ENCODE measurements around the gene CDC6.

The CDC6 gene

GRCh38 chr17:40350689-40351358 is 63.1 kb downstream of the CDC6 start:
- Histone ChIP-seq H3K4me3 (ENCODE audit: extremely low read depth, insufficient read depth, low read length, poor library complexity, severe bottlenecking) (no peak overlapping the region), H3K9me3 (ENCODE audit: control insufficient read depth, low read length) (no peaks in the 10 kb centered on the region), H3K4me1 (ENCODE audit: control insufficient read depth, insufficient read depth, low read length, poor library complexity, severe bottlenecking) (peaks cover 62% of the 10 kb centered on the region), H3K27ac (ENCODE audit: low read depth, low read length, severe bottlenecking) (peak overlapping the region; percentile 97), H3K36me3 (ENCODE audit: control insufficient read depth, insufficient read depth, low read length) (peaks cover 59% of the 10 kb centered on the region)
- WGBS, 2 experiments (ENCODE audit: insufficient coverage in 2 of 2) = 19 to 22% methylated on average over 7 to 13 of the region's 17 CpGs

DNA sequence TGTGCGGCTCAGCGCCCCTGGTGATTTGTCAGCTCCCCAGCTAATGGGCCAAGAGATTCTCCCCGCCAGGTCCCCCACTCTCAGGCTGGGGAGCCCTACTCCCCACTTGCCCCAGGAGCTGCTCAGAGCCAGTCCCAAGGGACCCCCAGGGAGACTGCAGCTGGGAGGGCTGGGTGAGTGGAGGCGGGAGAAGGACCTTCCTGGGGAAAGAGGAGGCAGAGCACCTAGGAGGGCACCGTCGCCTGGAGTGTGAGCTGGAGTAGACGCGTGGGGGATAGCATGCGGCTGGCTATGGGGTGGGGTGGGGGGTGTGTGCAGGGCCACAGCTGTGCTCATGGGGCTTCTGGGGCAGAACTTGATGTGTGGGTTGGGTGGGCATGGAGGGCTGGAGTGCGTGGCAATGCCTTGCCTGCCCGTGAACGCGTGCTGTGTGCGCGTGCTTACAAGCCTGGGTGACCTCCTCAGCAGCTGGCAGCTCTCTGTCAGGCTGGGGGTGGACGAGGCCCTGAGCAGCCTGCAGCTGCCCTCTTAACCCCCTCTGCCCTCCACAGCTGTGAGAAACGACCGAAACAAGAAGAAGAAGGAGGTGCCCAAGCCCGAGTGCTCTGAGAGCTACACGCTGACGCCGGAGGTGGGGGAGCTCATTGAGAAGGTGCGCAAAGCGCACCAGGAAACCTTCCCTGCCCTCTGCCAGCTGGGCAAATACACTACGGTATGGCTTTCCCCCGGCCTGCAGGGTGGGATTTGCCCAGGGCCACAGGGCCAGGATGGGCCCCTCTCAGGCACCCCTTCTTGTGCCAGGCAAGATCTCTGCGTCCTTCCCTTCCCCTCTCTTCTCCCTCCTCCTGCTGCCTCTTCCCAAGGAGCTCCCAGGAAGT is 63.9 kb downstream of the CDC6 start:
- Histone ChIP-seq H3K27ac (ENCODE audit: low read depth, low read length, severe bottlenecking) (peak overlapping the region; percentile 97), H3K4me1 (ENCODE audit: control insufficient read depth, insufficient read depth, low read length, poor library complexity, severe bottlenecking) (peaks cover 54% of the 10 kb centered on the region), H3K4me3 (ENCODE audit: extremely low read depth, insufficient read depth, low read length, poor library complexity, severe bottlenecking) (no peak overlapping the region), H3K36me3 (ENCODE audit: control insufficient read depth, insufficient read depth, low read length) (peaks cover 65% of the 10 kb centered on the region), H3K9me3 (ENCODE audit: control insufficient read depth, low read length) (no peaks in the 10 kb centered on the region)
- WGBS, 2 experiments (ENCODE audit: insufficient coverage in 2 of 2) = 72 to 83% methylated on average over 21 to 23 of the region's 27 CpGs

DNA sequence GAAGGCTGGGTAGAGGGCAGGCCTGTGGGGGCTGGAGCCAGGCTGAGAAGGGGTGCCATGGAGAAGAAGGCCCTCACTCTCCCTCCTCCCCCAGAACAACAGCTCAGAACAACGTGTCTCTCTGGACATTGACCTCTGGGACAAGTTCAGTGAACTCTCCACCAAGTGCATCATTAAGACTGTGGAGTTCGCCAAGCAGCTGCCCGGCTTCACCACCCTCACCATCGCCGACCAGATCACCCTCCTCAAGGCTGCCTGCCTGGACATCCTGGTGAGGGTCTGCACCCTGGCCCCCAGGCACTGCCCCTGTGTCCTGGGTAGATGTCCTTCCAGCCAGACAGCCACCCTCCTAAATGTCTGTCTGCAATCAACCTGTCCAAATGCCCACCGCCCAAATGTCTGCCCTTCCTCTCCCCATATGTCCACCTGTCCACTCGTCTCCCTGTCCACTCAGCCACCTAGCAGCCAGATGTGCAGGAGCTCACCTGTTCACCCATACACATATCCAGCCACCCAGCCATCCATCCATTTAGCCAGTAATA is 64.6 kb downstream of the CDC6 start:
- WGBS, 2 experiments (ENCODE audit: insufficient coverage in 2 of 2) = 92 to 93% methylated on average over 5 to 7 of the region's 7 CpGs
- Histone ChIP-seq H3K4me3 (ENCODE audit: extremely low read depth, insufficient read depth, low read length, poor library complexity, severe bottlenecking) (no peak overlapping the region), H3K27ac (ENCODE audit: low read depth, low read length, severe bottlenecking) (peak overlapping the region; percentile 6), H3K9me3 (ENCODE audit: control insufficient read depth, low read length) (no peaks in the 10 kb centered on the region), H3K4me1 (ENCODE audit: control insufficient read depth, insufficient read depth, low read length, poor library complexity, severe bottlenecking) (peaks cover 47% of the 10 kb centered on the region), H3K36me3 (ENCODE audit: control insufficient read depth, insufficient read depth, low read length) (peaks cover 65% of the 10 kb centered on the region)

DNA sequence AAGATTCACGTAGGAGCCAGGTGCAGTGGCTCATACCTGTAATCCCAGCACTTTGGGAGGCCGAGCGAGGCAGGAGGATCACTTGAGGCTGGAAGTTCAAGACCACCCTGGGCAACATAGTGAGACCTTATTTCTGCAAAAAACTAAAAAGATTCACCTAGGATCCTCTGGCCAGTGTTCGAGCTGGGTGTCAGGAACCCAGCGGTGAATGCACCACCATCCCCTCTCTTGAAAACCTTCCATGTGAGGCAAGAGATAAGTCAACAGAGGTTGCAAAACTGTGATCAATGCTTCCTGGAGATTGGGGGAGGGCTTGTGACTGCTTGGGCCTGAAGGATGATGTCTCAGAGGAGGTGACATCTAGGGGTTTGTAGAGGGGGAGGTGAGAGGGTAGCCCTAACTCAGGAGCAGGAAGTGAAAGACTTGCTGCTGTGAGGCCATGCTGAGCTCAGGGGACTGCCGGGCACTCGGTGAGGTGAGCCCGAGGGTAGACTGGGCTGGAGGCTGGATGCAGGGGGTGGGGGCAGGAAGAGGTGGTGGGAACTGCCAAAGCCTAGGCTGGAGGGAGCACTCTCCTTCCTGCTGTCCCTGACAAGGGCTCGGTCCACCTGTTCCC is 65.2 kb downstream of the CDC6 start:
- 74 to 80% methylated on average over 9 of the region's 9 CpGs for whole genome bisulfite sequencing, 2 experiments (ENCODE audit: insufficient coverage in 2 of 2)
- Histone ChIP-seq H3K27ac (ENCODE audit: low read depth, low read length, severe bottlenecking) (no peak overlapping the region), H3K9me3 (ENCODE audit: control insufficient read depth, low read length) (no peaks in the 10 kb centered on the region), H3K4me1 (ENCODE audit: control insufficient read depth, insufficient read depth, low read length, poor library complexity, severe bottlenecking) (peaks cover 41% of the 10 kb centered on the region), H3K4me3 (ENCODE audit: extremely low read depth, insufficient read depth, low read length, poor library complexity, severe bottlenecking) (no peak overlapping the region), H3K36me3 (ENCODE audit: control insufficient read depth, insufficient read depth, low read length) (peaks cover 65% of the 10 kb centered on the region)
